K562 (cell line): ENCODE measurements around the gene HEATR1. TPM values are rescaled to one million over a fixed set of nuclear protein-coding genes. Genes with fewer than 3 reads are reported as not detected.

Experiments used
- CBX3 ChIP-seq, 2 experiments: IDR thresholded peaks; 1 replicate in 1 of 2; 2 replicates in 1 of 2; pipeline ENCODE4 v1.6.1; 2012; ENCODE audit warnings: inconsistent platforms in 2 of 2, low read length in 2 of 2, borderline replicate concordance in 1 of 2, control low read depth in 1 of 2
- CSDE1 ChIP-seq, 2 experiments: fragments of 450-650 bp; IDR thresholded peaks; 2 replicates each; pipeline ENCODE4 v1.6.1; 2016; ENCODE audit warnings: mild to moderate bottlenecking in 1 of 2
- FOXK2 ChIP-seq, 2 experiments: fragments of 450-650 bp; IDR thresholded peaks in 1 of 2; conservative IDR thresholded peaks in 1 of 2; 2 replicates each; pipeline ENCODE4 v1.6.1; 2016; ENCODE audit warnings: low read depth in 2 of 2, mild to moderate bottlenecking in 1 of 2
- GABPA ChIP-seq: fragments of 200-800 bp; sonication (Bioruptor generic); conservative IDR thresholded peaks from 2 replicates; pipeline ENCODE4 v1.6.1; 2016; ENCODE audit warnings: low read depth, missing genetic modification characterization, missing compliant biosample characterization
- GABPB1 ChIP-seq: sonication (generic); formaldehyde crosslinking; IDR thresholded peaks from 2 replicates; pipeline ENCODE4 v1.8.0; 2022; ENCODE audit warnings: mild to moderate bottlenecking, missing genetic modification reagents
- HNRNPLL ChIP-seq: fragments of 200-400 bp; formaldehyde crosslinking; IDR thresholded peaks from 2 replicates; pipeline ENCODE4 v1.6.1; 2017; ENCODE audit warnings: low read length, low read depth, mild to moderate bottlenecking; ENCODE audit not compliant: poor library complexity, severe bottlenecking
- JUNB ChIP-seq: fragments of 450-650 bp; formaldehyde crosslinking; conservative IDR thresholded peaks from 2 replicates; pipeline ENCODE4 v1.4.0; 2020; ENCODE audit warnings: mild to moderate bottlenecking
- KLF13 ChIP-seq: fragments of 450-650 bp; IDR thresholded peaks from 2 replicates; pipeline ENCODE4 v1.6.1; 2016; ENCODE audit warnings: missing genetic modification characterization, low read depth, mild to moderate bottlenecking, missing compliant biosample characterization, moderate library complexity, borderline replicate concordance
- MAZ ChIP-seq, 2 experiments: fragments of 450-650 bp in 1 of 2; sonication (generic) in 1 of 2; formaldehyde crosslinking; IDR thresholded peaks in 1 of 2; conservative IDR thresholded peaks in 1 of 2; 2 replicates each; pipeline versions ENCODE4 v1.4.0 to v1.5.0; 2020; ENCODE audit warnings: mild to moderate bottlenecking in 1 of 2, missing genetic modification reagents in 1 of 2
- MTA1 ChIP-seq: fragments of 450-650 bp; IDR thresholded peaks from 2 replicates; pipeline ENCODE4 v1.6.1; 2017; ENCODE audit warnings: borderline replicate concordance
- NCOA1 ChIP-seq: fragments of 450-650 bp; IDR thresholded peaks from 2 replicates; pipeline ENCODE4 v1.6.1; 2016; ENCODE audit warnings: low read depth
- PCBP2 ChIP-seq: fragments of 200-400 bp; formaldehyde crosslinking; IDR thresholded peaks from 2 replicates; pipeline ENCODE4 v1.6.1; 2018; ENCODE audit warnings: low read length, low read depth, mild to moderate bottlenecking, moderate library complexity; ENCODE audit not compliant: poor library complexity, severe bottlenecking
- POLR2AphosphoS5 ChIP-seq: IDR thresholded peaks from 2 replicates; pipeline ENCODE4 v1.6.1; 2011; ENCODE audit warnings: mild to moderate bottlenecking, low read depth, low read length, moderate library complexity; ENCODE audit not compliant: control insufficient read depth, insufficient read depth
- RBM34 ChIP-seq: fragments of 200-400 bp; formaldehyde crosslinking; IDR thresholded peaks from 2 replicates; pipeline ENCODE4 v1.6.1; 2018; ENCODE audit warnings: low read length, borderline replicate concordance; ENCODE audit not compliant: insufficient read depth
- RCOR1 ChIP-seq, 2 experiments: IDR thresholded peaks; 2 replicates each; pipeline ENCODE4 v1.6.1; 2012; ENCODE audit warnings: low read depth in 2 of 2, low read length in 2 of 2, borderline replicate concordance in 1 of 2, improper control_type of control experiment in 1 of 2
- SMARCA4 ChIP-seq: fragments of 450-650 bp; IDR thresholded peaks from 2 replicates; pipeline ENCODE4 v1.6.1; 2016
- SPI1 ChIP-seq: IDR thresholded peaks from 2 replicates; pipeline ENCODE4 v1.6.1; 2011; ENCODE audit warnings: low read depth, low read length, control low read depth, borderline replicate concordance
- SREBF1 ChIP-seq: fragments of 150-350 bp; IDR thresholded peaks from 2 replicates; pipeline ENCODE4 v1.6.1; 2014; ENCODE audit warnings: antibody characterized with exemption, low read depth, low read length, borderline replicate concordance
- SRF ChIP-seq, 2 experiments: fragments of 250-450, 450-650 bp in 1 of 2; sonication (Bioruptor Pico) in 1 of 2; sonication (generic) in 1 of 2; formaldehyde crosslinking; IDR thresholded peaks; 2 replicates each; pipeline versions ENCODE4 v1.5.0 to v1.5.1; 2020 to 2022; ENCODE audit warnings: mild to moderate bottlenecking in 1 of 2, missing genetic modification reagents in 1 of 2
- STAT5A ChIP-seq: IDR thresholded peaks from 2 replicates; pipeline ENCODE4 v1.6.1; 2012; ENCODE audit warnings: low read length, inconsistent platforms, borderline replicate concordance
- THRAP3 ChIP-seq: fragments of 450-650 bp; IDR thresholded peaks from 2 replicates; pipeline ENCODE4 v1.6.1; 2016; ENCODE audit warnings: mild to moderate bottlenecking, inconsistent platforms, borderline replicate concordance
- TOE1 ChIP-seq, 2 experiments: fragments of 450-650 bp in 1 of 2; sonication (generic) in 1 of 2; formaldehyde crosslinking in 1 of 2; IDR thresholded peaks; 2 replicates each; pipeline versions ENCODE4 v1.7.1 to v1.8.0; 2016 to 2022; ENCODE audit warnings: borderline replicate concordance in 2 of 2, mild to moderate bottlenecking in 2 of 2, antibody characterized with exemption in 1 of 2, inconsistent platforms in 1 of 2, low read depth in 1 of 2, missing genetic modification reagents in 1 of 2, moderate library complexity in 1 of 2
- ZBTB12 ChIP-seq: fragments of 250-450 bp; sonication (Bioruptor Pico); IDR thresholded peaks from 2 replicates; pipeline ENCODE4 v1.4.0; 2020
- ZFX ChIP-seq: sonication (generic); formaldehyde crosslinking; IDR thresholded peaks from 2 replicates; pipeline ENCODE4 v1.8.0; 2022; ENCODE audit warnings: mild to moderate bottlenecking, missing genetic modification reagents, moderate library complexity
- ZNF282 ChIP-seq: sonication (generic); formaldehyde crosslinking; IDR thresholded peaks from 2 replicates; pipeline ENCODE4 v1.8.1; 2023; ENCODE audit warnings: missing genetic modification reagents
- ZNF764 ChIP-seq: fragments of 250-450 bp; sonication (Bioruptor Pico); IDR thresholded peaks from 2 replicates; pipeline ENCODE4 v1.4.0; 2020; ENCODE audit warnings: low read depth, mild to moderate bottlenecking, moderate library complexity
- polyA plus RNA-seq, 8 experiments: library from polyadenylated mRNA; depleted of rRNA in 4 of 8; stranded (reverse) in 5 of 8; unstranded in 3 of 8; fragments of >200 nt; fragmentation: Nextera tagmentation in 2 of 8; fragmentation: Illumina TruSeq in 1 of 8; extraction: Ambion mirVana in 2 of 8; extraction: Trizol in 1 of 8; gene quantifications; 2 replicates each; pipeline versions ENCODE4 v1.2.1 to v1.2.3, GENCODE V29; 2011 to 2014; ENCODE audit warnings: inconsistent platforms in 1 of 8, missing spikeins in 1 of 8
- total RNA-seq, 7 experiments: library from RNA; depleted of rRNA in 6 of 7; stranded (reverse); fragments of >200 nt in 6 of 7; fragmentation: Illumina TruSeq in 2 of 7; extraction: Trizol in 2 of 7; gene quantifications; 2 replicates each; pipeline versions ENCODE4 v1.2.1 to v1.2.3, GENCODE V29; 2011 to 2021; ENCODE audit warnings: low replicate concordance in 1 of 7

Gene HEATR1
- total and polyA plus RNA-seq, 9 of the 15 experiments (the other 6 are each of a cell fraction or from before 2014, with no cell fraction given): 28.3 to 108 (median 50.9) TPM

GRCh38 chr1:236524142-236524894, 80.0 kb downstream of the HEATR1 start (continued):
- TF ChIP-seq KLF13 (tag) (no peak), CSDE1 (IDR thresholded peaks at IDR 0.05) (no peak), THRAP3 (no peak), ZNF282 (CRISPR knock-in tag) (no peak), ZNF764 (CRISPR knock-in tag) (no peak), RBM34 (no peak), GABPA (tag) (0 out of 2 replicates have a peak, but pooled peaks have one; percentile 13), ZBTB12 (CRISPR knock-in tag) (0 out of 2 replicates have a peak, but pooled peaks have one; percentile 36), CBX3 (IDR thresholded peaks at IDR 0.05; ENCODE audit: borderline replicate concordance in 1 of 2, low read length in 2 of 2) (peak in 1 of 2 experiments; percentile 95; a peak in 2 of 3 replicates), POLR2AphosphoS5 (peak; percentile 81), NCOA1 (no peak), JUNB (CRISPR knock-in tag) (no peak), SRF (CRISPR knock-in tag; IDR thresholded peaks at IDR 0.05) (no peak), FOXK2 (conservative IDR thresholded peaks at IDR 0.05 in 1 of 2, IDR thresholded peaks at IDR 0.05 in 1 of 2; ENCODE audit: low read depth in 2 of 2) (peak; percentile 66 to 81), ZFX (CRISPR knock-in tag) (peak; percentile 94), MTA1 (peak; percentile 54; the same call in 1 of the 2 replicates), SPI1 (no peak), SMARCA4 (peak; percentile 33; the same call in 1 of the 2 replicates), PCBP2 (no peak), RCOR1 (IDR thresholded peaks at IDR 0.05; ENCODE audit: borderline replicate concordance in 1 of 2, low read depth in 2 of 2, low read length in 2 of 2) (peak in 1 of 2 experiments; percentile 48; a peak in 2 of 4 replicates), HNRNPLL (no peak), MAZ (CRISPR knock-in tag; conservative IDR thresholded peaks at IDR 0.05 in 1 of 2, IDR thresholded peaks at IDR 0.05 in 1 of 2) (no peak; a peak in 1 of 4 replicates), STAT5A (no peak; the same call in 1 of the 2 replicates), SREBF1 (no peak), GABPB1 (CRISPR knock-in tag) (peak; percentile 51), TOE1 (IDR thresholded peaks at IDR 0.05; ENCODE audit: borderline replicate concordance) (peak; percentile 99), TOE1 (CRISPR knock-in tag; IDR thresholded peaks at IDR 0.05; ENCODE audit: borderline replicate concordance, low read depth) (no peak)
